SK-N-MC (cell line): ENCODE data around the gene MYH4.

Experiments
- EZH2 ChIP-seq: fragments of 200-600 bp; sonication (generic); IDR thresholded peaks from one replicate; pipeline ENCODE4 v1.6.1; 2017; ENCODE audit warnings: antibody characterized with exemption
- POLR2AphosphoS5 ChIP-seq: IDR thresholded peaks from 2 replicates; pipeline ENCODE4 v1.6.1; 2012; ENCODE audit warnings: mild to moderate bottlenecking, low read depth, low read length, borderline replicate concordance

DNA sequence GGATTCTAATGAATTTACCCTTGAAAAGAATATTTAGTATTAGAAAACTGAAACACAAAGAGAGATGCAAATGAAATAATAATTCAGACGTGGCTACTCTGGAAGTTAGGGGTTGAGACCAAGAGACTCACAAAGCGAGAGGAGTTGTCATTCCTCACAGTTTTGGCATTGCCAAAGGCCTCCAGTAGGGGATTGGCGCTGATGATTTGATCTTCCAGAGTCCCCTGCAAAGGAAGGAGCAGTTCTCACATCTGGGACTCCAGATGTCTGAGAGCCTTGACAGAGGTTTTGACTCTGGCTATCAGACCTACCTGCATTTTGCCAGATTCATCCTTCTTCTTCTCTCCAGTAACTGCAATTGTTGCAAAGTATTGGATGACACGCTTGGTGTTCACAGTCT lies 54.2 kb downstream of the MYH4 start:
- TF ChIP-seq POLR2AphosphoS5 (no peak), EZH2 (no peak)
